NCI-H1092 treated with DMSO at 0.1 percent for 48 hours (cell line): Measurements from ENCODE around the gene KCTD1.
"Not testable (repeated sequence)": the region's sequence is repeated elsewhere in the genome, so short reads cannot be mapped to it uniquely, and the experiment has no call there.

ENCODE experiments used
- DNase-seq: peaks from one replicate; lab custom pipeline; 2025; lab: John Stamatoyannopoulos, UW

Gene KCTD1

DNA sequence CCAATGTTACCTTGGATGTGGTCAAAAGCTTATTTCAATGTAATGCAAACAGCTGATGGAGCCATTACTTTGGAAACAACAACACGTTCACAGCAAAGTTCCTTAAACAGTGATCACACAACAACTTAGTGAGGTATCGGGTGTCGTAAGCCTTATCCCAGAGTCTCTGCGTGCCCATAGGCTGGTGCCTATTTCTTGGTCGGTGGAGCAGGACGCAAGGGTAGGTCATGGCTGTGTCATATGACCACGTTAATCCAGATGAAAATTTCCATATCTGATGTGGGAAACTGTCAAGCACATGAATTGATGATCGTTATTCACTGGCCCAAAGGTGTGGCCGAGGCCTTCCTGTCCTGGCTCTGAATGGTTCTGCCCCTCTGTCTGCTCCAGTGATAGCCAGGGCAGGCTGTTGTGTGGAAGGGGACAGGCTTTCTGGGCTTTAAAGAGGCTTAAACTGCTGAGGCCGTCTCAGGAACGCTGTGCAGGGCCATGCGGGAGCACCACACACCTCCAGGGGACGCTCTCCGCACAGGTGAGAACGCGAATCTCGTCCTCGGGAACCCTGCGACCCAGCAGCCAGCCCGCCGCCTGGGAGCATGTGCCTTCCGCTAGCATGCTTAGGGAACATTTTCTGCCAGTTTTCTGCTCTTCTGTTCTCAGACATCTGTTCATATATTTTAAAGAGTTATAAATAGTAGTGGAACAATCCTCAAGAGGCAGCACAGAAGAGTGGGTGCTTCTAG lies 90.6 kb downstream of the KCTD1 start:
- no peak for DNase-seq

DNA sequence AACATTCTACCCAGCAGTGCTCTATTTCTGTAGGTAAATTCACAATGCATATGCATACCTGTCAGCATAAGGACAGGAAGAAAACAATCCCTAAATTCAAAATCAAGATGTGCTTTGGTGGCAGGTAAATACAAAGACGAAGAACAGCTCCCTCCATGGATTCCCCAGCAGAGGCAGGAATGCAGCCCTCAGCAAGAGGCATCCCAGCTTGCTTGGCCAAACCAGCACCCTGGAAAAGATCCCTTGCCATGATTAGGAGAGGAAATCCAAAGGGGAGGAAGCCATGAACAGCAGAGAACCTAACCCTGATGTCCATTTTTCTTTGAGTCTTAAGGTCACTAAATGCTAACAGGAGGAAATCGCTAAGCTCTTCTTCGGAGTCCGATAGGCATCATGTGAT lies 91.2 kb downstream of the KCTD1 start:
- no peak for DNase-seq

DNA sequence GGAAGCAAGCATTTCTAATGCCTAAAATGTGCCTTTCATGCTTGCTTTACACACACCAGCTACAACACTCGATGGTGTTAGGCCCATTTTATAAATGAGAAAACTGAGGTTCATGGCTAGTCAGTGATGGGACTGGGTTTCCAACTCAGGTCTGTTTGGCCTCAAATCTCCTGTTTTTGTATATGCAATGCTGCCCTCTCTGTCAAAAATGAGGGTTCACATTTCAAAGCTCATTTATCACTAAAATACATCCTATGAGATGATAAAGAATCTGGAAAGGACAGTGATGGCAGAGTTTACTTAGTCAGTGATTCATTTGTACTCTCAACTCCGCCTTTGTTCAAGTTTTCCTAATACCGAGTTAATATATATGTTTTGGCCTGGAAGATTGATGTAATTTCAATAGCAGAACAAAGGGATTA lies 92.3 kb downstream of the KCTD1 start:
- no peak for DNase-seq

DNA sequence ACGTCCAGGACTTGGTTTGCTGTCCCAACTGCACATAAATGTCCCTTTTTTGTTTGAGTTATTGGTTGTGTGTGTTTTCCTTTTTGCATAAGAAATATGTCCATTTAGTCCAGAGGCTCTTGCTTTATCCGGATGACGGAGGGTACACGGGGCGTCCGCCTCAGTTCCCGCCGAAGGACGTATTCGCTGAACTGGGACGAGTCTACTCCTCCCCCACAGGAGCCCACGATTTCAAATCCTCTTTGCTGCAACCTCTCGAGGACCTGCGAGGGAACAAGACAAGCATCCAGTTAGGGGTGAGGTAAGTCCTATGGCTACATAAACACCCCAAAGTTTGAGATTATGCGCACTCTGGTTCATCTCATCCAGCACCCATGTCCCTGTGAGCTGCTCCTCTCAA lies 92.7 kb downstream of the KCTD1 start:
- no peak for DNase-seq

DNA sequence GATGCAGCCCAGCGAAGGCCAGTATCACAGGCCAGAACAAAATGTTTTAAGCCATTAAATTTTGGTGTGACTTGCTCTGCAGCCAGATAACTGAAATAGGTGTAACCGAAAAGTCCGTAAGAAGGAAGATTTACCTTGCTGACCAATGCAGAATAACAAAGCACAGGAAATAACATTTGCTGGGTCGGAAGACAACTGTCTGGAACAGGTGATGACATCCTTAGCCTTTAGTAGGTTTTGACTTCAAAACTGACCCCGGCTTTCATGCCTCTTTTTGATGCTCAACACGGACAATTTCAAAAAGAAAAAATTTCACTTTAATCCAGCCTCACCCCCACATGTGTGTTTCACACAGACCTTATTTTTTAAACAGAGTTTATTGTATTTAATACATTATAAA lies 93.7 kb downstream of the KCTD1 start:
- DNase-seq: no peak

DNA sequence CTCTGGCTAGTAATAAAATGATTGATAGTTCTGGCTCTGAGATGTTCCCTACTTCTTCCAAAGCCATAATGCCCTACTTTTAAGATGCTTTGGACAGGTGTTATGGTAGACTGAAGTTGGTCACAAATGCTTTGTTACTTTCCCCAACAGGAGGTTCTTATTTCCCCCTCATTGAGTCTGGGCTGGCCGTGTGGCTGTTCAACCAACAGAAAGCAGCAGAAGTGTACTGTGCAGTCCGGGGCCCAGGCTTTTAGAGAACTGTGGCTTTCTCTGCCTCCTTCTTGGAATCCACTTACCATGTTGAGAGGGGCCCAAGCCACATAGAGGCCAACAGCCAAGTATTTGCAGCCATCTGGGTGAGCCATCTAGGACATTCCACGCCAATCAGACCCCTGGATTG lies 94.2 kb downstream of the KCTD1 start:
- no peak for DNase-seq

DNA sequence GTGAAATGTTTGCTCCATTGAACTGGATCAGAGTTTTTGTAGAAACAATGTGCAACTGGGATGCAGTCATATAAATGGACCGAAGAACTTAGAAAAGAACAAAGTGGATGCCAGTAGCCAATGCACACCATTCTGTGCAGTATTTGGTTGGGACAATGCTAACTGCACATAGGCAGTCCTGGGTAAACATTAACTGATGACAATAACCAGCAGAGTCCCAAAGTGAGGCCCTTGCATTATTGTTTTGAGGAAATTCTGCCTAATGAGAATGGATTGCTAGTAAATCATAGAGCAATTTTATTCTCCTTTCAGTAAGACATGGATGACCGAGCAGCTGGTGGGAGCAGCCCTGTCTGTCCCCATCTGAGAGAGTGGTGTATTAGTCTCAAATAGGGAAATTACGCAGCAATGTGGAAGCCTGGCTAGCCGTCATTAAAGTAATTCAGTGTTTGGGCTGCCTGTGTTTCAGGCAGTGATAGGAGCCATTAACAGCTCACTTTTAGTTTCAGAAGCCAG lies 94.9 kb downstream of the KCTD1 start:
- DNase-seq: no peak

DNA sequence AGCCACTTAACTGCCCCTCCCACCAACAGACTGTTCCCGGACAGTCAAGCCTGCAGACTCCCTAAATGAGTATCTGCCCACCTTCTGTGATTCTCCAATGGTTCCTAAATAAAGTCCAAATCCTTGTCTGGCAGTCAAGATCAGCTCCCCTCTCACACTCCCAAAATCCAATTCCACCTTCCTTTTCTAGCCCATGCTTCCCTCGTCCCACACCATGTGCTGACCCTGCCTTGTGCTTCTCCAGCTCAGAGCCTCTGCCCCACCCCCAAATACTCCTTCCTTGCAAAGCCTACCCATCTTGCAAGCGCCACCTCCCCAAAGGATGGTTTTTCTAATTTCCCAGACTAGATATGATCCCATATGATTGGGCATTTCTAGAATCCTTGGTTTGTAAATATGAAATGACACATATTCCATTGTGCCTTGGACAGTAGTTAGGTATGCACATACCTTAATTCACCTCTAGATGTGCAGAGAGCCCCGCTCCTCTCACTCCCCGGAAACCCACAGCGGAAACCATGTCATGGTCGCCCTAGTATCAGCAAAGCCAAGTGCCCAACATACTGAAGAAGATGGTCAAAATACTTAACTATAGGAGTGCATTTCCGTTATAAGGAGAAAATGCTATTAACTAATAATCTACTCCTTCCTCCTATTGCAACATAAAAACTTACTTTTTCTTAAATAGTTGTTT lies 97.2 kb downstream of the KCTD1 start:
- DNase-seq: no peak

DNA sequence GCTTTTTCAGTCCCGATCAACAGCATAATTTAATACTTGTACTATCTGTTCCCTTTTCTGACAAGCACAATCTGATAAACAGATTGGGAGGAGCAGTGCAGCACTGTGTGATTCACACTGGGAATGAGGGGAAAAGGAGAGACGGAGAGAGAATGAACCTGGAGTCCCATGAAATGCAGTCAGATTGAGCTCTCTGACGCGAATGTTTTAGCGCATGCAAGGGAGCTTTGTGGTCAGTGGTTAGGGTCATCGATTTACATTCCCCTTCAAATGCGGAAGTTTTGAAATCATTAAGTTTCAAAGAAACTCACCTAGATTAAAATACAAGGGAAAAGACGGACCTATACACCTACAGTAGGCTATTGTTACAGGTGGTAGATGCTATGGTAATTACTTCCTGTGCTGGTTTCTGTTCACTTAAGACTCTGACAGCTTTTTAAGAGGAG lies 99.6 kb downstream of the KCTD1 start:
- DNase-seq: no peak

DNA sequence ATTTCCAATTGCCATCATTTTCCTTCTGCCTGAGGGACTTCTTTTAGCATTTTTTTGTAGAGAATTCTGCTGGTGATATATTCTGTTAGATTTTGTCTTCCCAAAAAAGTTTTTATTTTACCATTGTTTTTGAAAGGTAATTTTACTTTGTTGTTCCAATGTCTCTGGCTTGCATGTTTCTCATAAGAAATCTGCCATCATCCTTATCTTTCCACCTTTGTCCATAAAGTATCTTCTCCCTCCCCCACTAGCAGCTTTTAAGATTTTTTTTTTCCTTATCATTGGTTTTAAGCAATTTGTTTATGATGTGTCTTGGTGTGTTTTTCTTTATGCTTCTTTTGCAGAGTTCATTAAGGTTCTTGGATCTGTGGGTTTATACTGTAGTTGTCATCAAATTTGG lies 104.5 kb downstream of the KCTD1 start:
- DNase-seq: no peak

DNA sequence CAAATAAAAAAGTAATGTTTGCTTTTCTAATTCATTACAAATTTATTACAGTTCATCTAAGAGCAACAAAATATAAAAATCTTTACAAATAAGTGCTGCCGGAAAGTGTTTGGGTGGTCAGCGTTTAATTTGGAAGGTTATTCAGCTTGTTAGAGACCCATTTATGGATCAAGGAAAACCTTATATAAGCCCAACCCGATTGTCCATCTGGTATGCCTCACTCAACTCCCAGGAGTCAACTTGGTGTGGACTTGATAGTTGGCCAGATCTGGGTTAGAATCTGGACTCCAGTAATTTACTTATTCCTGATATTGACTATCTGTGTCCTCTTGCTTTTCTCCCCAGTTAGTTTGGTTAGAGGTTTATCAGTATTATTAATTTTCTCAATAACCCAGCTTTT lies 106.2 kb downstream of the KCTD1 start:
- DNase-seq: no peak

DNA sequence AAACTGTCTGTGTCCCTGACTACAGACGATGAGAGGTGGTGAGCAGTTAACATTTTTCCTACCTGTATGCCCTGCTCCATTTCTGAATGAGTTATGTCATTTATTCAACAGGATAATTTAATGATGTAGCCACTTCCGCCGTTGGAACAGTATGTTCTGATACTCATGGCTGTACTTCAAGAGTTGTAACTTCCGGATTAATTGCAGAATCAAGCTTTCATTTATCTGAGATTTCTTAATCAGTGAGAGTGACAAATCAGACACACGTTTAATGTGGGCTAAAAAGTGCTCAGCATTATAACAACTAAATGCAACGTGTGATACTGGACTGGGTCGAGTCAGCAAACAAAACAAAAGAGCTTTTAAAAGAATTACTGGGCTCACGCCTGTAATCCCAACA lies 107.7 kb downstream of the KCTD1 start:
- no peak for DNase-seq

DNA sequence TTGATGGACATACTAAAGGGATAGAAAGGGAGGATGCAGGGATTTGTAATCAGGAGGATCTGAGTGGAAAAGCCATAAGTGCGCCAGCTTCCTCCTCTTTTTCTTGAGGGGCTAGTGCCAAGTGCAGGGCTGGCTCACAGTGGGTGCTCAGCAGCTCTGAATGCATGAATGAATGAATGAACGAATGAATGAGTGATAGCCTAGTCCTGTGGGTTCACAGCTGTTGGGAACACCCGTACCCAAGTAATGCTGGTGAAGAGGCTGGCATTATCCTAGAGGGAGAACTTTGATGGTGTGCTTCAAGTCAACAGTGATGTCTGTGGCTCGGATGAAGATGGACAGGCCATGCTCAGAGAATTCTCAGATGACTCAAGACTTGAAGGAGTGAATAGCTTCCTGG lies 108.8 kb downstream of the KCTD1 start:
- no peak for DNase-seq

DNA sequence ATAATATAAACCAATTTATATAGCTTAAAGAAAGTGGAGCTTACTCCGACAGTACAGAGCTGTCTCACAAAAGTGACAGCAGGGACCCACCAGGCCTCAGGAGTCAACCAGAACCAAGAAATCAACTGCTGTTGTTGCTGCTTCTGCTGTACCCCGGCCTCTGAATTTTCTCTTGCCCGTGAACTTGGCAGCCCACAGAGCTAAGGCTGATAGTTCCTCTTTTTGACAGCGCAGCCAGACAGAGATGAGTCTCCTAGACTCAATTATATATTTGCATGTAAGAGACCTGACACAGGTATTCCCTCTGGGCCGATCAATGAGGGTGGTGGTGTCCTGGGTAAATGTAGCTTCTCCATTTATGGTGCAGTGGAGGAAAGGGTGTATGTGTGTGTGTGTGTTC lies 109.4 kb downstream of the KCTD1 start:
- no peak for DNase-seq

DNA sequence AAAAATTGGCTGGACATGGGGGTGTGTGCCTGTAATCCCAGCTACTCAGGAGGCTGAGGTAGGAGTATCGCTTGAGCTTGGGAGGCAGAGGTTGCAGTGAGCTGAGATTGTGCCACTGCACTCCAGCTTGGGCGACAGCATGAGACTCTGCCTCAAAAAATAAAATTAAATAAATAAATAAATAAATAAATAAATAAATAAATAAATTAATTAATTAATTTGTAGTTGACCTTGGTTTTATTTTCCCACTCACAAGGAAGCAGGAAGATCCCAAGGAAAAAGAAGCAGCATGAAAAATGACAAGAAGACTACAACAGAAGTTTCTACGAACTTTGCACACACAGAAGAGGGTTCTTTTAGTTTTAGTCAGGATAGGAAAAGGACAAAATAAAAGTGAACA lies 110.7 kb downstream of the KCTD1 start:
- not testable (repeated sequence) for DNase-seq

DNA sequence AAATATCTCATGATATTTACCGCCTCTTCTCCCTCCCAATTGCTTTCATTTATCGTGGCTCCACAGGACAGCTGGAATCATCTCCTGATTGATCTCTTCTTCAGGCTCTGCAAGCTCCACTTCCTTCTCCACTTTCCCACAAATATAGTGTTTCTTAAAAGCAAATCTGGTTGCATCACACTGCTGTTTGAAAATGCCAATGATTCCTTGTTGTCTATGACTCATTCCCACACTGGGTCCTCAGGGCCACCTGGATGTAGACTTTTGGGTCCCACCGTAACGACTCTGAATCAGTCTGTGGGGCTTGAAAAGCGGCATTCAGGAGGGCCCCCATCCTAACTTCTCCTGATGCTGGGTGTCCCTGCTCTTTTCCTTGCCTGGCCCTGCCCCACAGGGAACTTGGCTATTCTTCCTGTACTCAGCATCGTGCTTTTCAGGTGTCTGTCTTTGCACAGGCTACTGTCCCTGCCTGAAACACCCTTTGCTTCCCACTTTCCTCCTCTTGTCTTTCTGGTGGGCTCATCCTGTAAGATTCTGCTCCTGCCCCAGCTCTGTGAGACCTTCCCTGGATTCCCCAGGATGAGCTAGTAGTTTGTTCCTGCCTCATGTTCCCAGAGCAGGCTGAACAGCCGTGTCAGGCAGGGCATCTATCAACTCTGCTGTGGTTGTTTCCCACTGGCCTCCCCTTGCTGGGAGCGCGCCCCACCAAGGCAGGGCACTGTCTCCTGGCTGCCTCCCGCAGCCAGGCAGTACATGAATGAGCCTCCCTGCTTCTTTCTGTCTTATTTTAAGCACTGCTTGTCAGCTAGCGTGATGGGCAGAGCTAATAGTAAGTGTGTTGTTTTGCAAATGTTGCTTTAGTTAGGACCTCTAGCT lies 111.9 kb downstream of the KCTD1 start:
- DNase-seq: no peak

DNA sequence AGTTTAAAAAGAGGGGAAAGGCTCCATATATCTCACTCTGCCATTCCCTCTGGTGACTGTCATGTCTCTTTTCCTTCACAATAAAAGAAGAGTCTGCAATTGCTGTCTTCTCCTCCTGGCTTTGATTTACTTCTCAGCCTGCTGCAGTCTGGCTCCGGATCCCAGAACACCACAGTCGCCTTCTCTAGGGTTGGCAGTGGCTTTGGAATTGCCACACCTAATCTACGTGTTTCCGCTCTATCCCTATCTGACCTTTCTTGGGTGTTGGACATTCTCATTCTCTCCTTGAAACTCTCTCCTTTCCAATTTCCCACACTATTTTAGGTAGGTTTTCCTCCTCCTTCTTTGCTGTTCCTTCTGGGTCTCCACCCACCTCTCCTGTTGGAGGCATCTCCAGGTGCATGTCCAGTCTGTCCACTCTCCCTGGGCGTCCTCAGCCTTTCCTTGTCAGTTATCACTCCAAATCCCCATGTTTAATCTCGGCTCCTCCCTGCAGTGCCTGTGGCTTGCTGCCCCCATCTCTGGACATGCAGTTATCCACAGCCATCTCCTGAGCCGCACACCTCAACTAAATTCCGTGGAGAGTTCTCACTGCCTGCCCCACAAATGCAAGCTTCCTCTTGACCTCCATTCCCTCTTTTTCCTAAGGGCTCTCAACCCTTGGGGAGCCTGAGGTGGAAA lies 112.8 kb downstream of the KCTD1 start:
- DNase-seq: no peak

DNA sequence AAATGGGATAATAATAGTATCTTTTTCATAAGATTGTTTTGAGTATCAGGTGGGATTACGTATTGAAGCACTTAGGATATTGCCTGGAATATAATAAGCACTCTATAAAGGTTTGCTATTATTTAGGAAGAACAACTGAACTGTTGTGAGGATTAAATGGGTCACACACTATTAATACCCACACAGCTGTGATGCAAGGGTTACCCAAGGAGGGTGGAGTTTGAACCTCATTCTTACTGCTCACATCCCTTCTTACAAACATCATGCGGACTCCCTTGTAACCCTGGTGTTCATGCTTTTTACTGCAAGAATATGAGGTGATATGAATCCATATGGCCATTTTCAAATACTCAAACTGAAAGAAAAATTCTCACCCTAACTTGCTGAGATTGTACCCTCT lies 113.5 kb downstream of the KCTD1 start:
- DNase-seq: no peak

DNA sequence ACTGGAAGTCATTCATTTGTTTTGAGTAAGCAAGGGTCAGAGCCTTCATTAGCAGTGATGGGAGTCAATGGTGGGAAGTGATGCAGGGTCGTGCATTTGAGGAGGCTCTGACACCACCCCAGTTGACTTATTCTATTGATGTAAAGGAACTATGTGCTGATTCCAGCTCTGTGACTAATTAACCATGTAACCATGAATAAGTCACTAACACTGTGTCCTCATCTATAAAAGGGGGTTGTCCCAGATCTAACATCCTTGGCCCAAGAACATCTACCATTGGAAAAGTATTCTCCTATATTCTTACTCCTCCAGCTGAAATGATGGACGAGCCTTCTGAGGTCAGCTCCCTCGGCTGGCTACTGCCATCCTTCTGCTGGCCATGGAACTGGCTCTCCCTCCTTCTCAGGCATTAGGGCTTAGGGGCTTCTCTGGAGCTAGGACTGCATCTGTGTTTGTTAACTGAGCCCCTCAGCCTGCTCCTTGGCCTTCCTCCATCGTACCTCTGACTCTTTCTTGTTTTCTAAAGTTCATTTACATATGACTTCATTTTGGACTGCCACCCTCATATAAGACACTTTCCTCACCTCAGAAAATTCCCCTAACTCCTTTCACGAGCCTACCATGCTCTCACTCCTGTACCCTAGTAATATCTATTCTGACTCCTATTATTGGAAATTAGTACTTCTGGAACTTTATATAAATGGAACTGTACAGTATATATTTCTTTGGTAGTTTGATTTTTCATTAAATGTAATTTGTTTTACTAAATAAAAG lies 115.5 kb downstream of the KCTD1 start:
- DNase-seq: no peak

DNA sequence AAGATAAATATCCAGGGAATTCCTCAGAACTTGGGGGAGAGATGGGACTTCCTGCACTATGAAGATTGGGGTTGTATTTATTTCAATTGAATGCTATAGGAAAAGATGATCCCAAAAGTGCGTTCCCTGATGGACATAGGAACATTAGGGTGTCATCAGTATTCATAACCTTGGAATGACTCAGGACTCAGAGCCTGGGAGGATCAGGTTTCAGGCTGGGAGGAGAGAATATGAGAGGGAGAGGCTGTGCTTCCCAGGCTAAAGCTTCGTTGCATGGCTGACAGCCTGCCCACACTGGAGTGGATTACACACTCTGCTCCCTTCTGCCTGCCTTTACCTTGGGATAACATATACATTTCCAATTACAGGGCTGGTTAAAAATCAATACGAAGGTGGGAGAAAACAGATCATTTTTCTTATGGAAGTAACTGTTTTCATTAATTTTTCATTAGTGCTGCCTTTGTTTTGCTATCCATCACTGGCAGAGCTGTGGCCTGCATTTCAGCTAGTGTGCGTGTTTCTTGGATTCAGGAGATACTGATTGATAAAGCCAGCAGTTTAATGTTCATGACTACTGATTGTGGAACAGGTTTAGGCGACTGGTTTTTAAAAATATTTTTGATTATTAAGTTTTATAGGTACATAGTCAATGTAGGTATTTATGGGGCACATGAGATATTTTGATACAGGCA lies 118.7 kb downstream of the KCTD1 start:
- DNase-seq: no peak

DNA sequence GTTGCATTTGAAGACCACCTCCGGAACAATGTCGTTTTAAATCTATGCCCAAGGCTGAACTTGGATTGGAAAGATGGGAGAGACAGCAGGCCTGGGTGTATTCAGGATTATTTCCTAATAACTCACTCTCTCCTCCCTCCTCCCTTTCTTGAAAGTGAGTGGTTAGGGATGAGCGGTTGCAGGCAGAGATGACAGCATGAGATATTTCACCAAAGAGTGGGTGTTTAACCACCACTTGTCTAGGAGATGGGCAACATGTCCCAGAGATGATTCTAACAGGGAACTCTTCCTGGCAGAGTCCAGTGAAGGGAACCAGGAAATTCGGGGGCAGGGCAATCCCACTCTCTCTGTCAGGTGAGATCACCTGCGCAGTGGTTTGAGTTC lies 123.2 kb downstream of the KCTD1 start:
- no peak for DNase-seq
